ENCODE measurements around the gene ARHGAP11A. TPM values are rescaled to one million over a fixed set of nuclear protein-coding genes. Genes with fewer than 3 reads are reported as not detected.

Gene ARHGAP11A
- total and polyA plus RNA-seq, 4 donors: 1.4 to 8.5 (median 2.3) TPM

DNA sequence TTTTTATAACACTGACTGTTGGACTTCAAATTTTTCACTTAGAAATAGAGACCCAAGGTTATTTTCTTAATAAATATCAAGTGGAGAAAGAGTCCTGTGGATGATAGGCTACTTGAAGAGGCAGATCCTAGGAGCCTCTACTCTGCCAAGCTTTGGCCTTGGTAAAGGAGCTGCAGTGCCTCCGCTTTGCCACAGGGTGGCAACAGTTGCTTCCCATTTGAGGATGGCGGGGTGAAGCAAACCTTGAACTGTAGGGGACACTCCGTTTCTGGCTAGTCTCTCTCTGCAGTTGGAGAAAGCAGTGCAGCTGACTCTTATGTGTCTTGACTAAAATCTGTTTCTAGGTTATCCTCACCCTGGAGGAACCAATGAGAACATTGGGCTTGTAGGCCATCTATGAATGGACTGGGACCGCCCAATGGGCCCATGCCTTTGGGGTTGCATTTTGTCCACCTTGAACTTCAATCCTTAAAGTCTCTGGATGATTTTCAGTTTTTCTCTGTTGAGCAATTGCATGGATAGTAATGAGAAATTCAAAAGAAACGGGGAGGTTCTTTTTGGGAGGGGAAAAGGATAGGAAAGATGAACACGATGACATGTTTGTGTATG lies 36.0 kb downstream of the ARHGAP11A start:
- H3K9me3 ChIP-seq (ENCODE audit: control insufficient read depth in 4 of 4, insufficient read depth in 3 of 4, low read length in 3 of 4): no peaks in the 10 kb centered on the region
- H3K4me3 ChIP-seq: no peak overlapping the region
- H3K4me1 ChIP-seq (ENCODE audit: control insufficient read depth in 5 of 5, insufficient read depth in 5 of 5, low read length in 5 of 5): no peaks in the 10 kb centered on the region
- no peaks in the 10 kb centered on the region for H3K27me3 ChIP-seq (ENCODE audit: control insufficient read depth in 3 of 3, insufficient read depth in 3 of 3, low read length in 2 of 3)
- DNase-seq (peak; percentile 46 to 52 (median 47)), ATAC-seq (ENCODE audit: insufficient read depth, low FRiP score) (peak; percentile 66)
- H3K27ac ChIP-seq (ENCODE audit: low read depth in 1 of 2, low read length in 1 of 2): no peak overlapping the region
- no peaks in the 10 kb centered on the region for H3K36me3 ChIP-seq (ENCODE audit: control insufficient read depth in 4 of 4, insufficient read depth in 4 of 4, low read length in 4 of 4)
- 37 to 41% methylated on average over 6 of the region's 6 CpGs for WGBS, 2 donors
- no peak overlapping the region for H3K9ac ChIP-seq (ENCODE audit: insufficient read depth in 1 of 2, low read length in 2 of 2)
- TF ChIP-seq, protein P1, sequence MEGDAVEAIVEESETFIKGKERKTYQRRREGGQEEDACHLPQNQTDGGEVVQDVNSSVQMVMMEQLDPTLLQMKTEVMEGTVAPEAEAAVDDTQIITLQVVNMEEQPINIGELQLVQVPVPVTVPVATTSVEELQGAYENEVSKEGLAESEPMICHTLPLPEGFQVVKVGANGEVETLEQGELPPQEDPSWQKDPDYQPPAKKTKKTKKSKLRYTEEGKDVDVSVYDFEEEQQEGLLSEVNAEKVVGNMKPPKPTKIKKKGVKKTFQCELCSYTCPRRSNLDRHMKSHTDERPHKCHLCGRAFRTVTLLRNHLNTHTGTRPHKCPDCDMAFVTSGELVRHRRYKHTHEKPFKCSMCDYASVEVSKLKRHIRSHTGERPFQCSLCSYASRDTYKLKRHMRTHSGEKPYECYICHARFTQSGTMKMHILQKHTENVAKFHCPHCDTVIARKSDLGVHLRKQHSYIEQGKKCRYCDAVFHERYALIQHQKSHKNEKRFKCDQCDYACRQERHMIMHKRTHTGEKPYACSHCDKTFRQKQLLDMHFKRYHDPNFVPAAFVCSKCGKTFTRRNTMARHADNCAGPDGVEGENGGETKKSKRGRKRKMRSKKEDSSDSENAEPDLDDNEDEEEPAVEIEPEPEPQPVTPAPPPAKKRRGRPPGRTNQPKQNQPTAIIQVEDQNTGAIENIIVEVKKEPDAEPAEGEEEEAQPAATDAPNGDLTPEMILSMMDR (IDR thresholded peaks at IDR 0.05; ENCODE audit: control extremely low read depth, extremely low read depth): peak; percentile 46

DNA sequence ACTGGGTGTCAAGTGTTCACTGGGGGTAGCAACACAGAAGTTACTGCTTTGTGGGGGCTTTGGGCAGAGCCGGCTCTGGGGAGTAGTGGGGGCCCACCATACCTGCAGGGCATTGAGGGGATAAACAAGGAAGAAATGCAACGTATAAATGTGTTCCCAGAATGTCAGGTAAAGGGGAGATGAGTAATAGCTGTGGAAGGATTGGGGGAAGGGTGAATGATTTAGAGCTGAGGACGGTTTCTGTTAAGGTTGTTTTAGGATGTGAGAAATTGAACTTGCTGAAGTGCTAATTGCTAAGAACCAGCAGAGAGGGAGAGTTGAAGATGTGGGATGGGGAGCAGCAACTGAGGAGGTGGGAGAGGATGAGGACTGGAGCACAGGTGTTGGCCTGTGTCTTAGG lies 36.9 kb downstream of the ARHGAP11A start:
- no peak for ATAC-seq (ENCODE audit: insufficient read depth, low FRiP score)
- H3K4me3 ChIP-seq: no peak overlapping the region
- 78 to 89% methylated on average over 3 of the region's 3 CpGs for WGBS, 2 donors

DNA sequence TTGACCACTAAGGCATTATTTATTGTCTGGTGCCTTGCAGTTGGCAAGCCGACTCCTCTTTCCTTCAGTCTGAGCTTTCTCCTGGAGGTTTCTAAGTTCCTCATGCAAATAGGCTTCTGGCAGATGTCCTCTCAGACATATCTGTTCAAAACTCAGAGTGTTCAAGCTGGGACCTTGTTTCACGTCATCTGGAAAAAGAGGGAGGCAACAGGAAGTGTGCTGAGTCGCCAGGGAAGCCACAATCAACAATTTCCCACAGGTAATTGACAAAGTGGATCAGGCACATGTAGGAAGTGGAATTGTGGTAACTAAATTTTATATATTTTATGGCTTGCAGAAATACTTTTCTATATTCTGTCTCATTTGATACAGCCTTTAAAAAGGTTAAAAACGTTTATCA lies 40.8 kb downstream of the ARHGAP11A start:
- no peak for ATAC-seq (ENCODE audit: insufficient read depth, low FRiP score)
- Histone ChIP-seq H3K9ac (ENCODE audit: insufficient read depth in 1 of 2, low read length in 2 of 2) (no peak overlapping the region), H3K27me3 (ENCODE audit: control insufficient read depth in 3 of 3, insufficient read depth in 3 of 3, low read length in 2 of 3) (no peaks in the 10 kb centered on the region), H3K4me1 (ENCODE audit: control insufficient read depth in 5 of 5, insufficient read depth in 5 of 5, low read length in 5 of 5) (peaks cover 0 to 1% (median 0%) of the 10 kb centered on the region in 5 donors), H3K36me3 (ENCODE audit: control insufficient read depth in 4 of 4, insufficient read depth in 4 of 4, low read length in 4 of 4) (no peaks in the 10 kb centered on the region), H3K4me3 (no peak overlapping the region), H3K9me3 (ENCODE audit: control insufficient read depth in 4 of 4, insufficient read depth in 3 of 4, low read length in 3 of 4) (no peaks in the 10 kb centered on the region), H3K27ac (ENCODE audit: low read depth in 1 of 2, low read length in 1 of 2) (no peak overlapping the region)
- WGBS, 2 donors: 39 to 52% methylated on average over 4 of the region's 4 CpGs
- no peak for DNase-seq
- TF ChIP-seq, protein P1 (IDR thresholded peaks at IDR 0.05; ENCODE audit: control extremely low read depth, extremely low read depth): no peak

More for the DNA sequence above, 36.9 kb downstream of the ARHGAP11A start:
- no peak for DNase-seq
- TF ChIP-seq, protein P1 (IDR thresholded peaks at IDR 0.05; ENCODE audit: control extremely low read depth, extremely low read depth): no peak
- H3K27ac ChIP-seq (ENCODE audit: low read depth in 1 of 2, low read length in 1 of 2): no peak overlapping the region
- H3K9ac ChIP-seq (ENCODE audit: insufficient read depth in 1 of 2, low read length in 2 of 2): no peak overlapping the region
- H3K36me3 ChIP-seq (ENCODE audit: control insufficient read depth in 4 of 4, insufficient read depth in 4 of 4, low read length in 4 of 4): no peaks in the 10 kb centered on the region
- no peaks in the 10 kb centered on the region for H3K4me1 ChIP-seq (ENCODE audit: control insufficient read depth in 5 of 5, insufficient read depth in 5 of 5, low read length in 5 of 5)
- H3K27me3 ChIP-seq (ENCODE audit: control insufficient read depth in 3 of 3, insufficient read depth in 3 of 3, low read length in 2 of 3): no peaks in the 10 kb centered on the region
- no peaks in the 10 kb centered on the region for H3K9me3 ChIP-seq (ENCODE audit: control insufficient read depth in 4 of 4, insufficient read depth in 3 of 4, low read length in 3 of 4)

DNA sequence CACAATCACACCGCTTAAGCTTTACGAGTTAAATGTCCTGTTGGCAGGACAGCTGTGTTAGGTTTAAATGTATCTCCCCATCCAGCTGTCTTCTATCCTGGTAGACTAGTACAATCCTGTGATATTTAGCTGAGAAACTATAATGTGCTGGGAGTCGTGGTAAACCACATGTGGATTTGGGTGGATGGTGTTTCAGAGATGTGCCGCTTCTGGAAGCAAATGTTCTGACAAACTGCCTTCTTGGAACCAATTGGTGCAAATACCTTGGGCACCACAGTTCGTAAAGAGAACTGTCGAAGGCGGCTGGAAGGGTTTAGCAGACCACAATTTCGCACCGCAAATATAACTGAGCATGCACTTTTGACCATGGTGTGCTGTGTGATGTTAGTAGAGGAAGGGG lies 41.2 kb downstream of the ARHGAP11A start:
- Histone ChIP-seq H3K27ac (ENCODE audit: low read depth in 1 of 2, low read length in 1 of 2) (no peak overlapping the region), H3K4me3 (no peak overlapping the region), H3K27me3 (ENCODE audit: control insufficient read depth in 3 of 3, insufficient read depth in 3 of 3, low read length in 2 of 3) (no peaks in the 10 kb centered on the region), H3K4me1 (ENCODE audit: control insufficient read depth in 5 of 5, insufficient read depth in 5 of 5, low read length in 5 of 5) (peaks cover 0 to 1% (median 0%) of the 10 kb centered on the region in 5 donors), H3K36me3 (ENCODE audit: control insufficient read depth in 4 of 4, insufficient read depth in 4 of 4, low read length in 4 of 4) (no peaks in the 10 kb centered on the region), H3K9me3 (ENCODE audit: control insufficient read depth in 4 of 4, insufficient read depth in 3 of 4, low read length in 3 of 4) (no peaks in the 10 kb centered on the region), H3K9ac (ENCODE audit: insufficient read depth in 1 of 2, low read length in 2 of 2) (no peak overlapping the region)
- DNase-seq (no peak), ATAC-seq (ENCODE audit: insufficient read depth, low FRiP score) (no peak)
- TF ChIP-seq, protein P1 (IDR thresholded peaks at IDR 0.05; ENCODE audit: control extremely low read depth, extremely low read depth): no peak
- 89 to 93% methylated on average over 9 of the region's 9 CpGs for WGBS, 2 donors

All from lung (tissue), 12 donors.